ENCODE data around the gene HECTD4.
"Not testable (repeated sequence)": the region's sequence is repeated elsewhere in the genome, so short reads cannot be mapped to it uniquely, and the experiment has no call there.

The HECTD4 gene

GRCh38 chr12:112158461-112159145, 223.6 kb downstream of the HECTD4 start:
- not testable (repeated sequence) for DNase-seq (ENCODE audit: low spot score)

- DNase-seq (ENCODE audit: low spot score) = no peak
Measured at GRCh38 chr12:112153893-112154219, 228.4 kb downstream of the HECTD4 start.

- DNase-seq (ENCODE audit: low spot score) = peak; percentile 36
Measured at GRCh38 chr12:112153181-112153892, 228.9 kb downstream of the HECTD4 start.

- peak; percentile 6 for DNase-seq (ENCODE audit: low spot score)
Measured at GRCh38 chr12:112151766-112152541, 230.3 kb downstream of the HECTD4 start.

- peak; percentile 36 for DNase-seq (ENCODE audit: low spot score)
Measured at GRCh38 chr12:112149596-112149995, 232.6 kb downstream of the HECTD4 start.

- DNase-seq (ENCODE audit: low spot score) = no peak
Measured at GRCh38 chr12:112148031-112148513, 234.2 kb downstream of the HECTD4 start.

GRCh38 chr12:112146123-112146522, 236.1 kb downstream of the HECTD4 start:
- DNase-seq (ENCODE audit: low spot score) = no peak

- DNase-seq (ENCODE audit: low spot score) = no peak
Measured at GRCh38 chr12:112140728-112141127, 241.5 kb downstream of the HECTD4 start.

GRCh38 chr12:112134731-112135130, 247.5 kb downstream of the HECTD4 start:
- DNase-seq (ENCODE audit: low spot score) = no peak

GRCh38 chr12:112133418-112133817, 248.8 kb downstream of the HECTD4 start:
- no peak for DNase-seq (ENCODE audit: low spot score)

GRCh38 chr12:112131686-112132085, 250.5 kb downstream of the HECTD4 start:
- DNase-seq (ENCODE audit: low spot score) = no peak

- no peak for DNase-seq (ENCODE audit: low spot score)
Measured at GRCh38 chr12:112130441-112130998, 251.7 kb downstream of the HECTD4 start.

- DNase-seq (ENCODE audit: low spot score) = no peak
Measured at GRCh38 chr12:112126911-112127310, 255.3 kb downstream of the HECTD4 start.

- no peak for DNase-seq (ENCODE audit: low spot score)
Measured at GRCh38 chr12:112126000-112126438, 256.2 kb downstream of the HECTD4 start.

GRCh38 chr12:112125250-112125999, 256.8 kb downstream of the HECTD4 start, which contains the start of gene TRAFD1:
Gene TRAFD1 (plus strand): TSS chr12:112125560. CDS start chr12:112130523, 4,963 bp downstream.
- DNase-seq (ENCODE audit: low spot score) = peak; percentile 100

GRCh38 chr12:112124918-112125249, 257.3 kb downstream of the HECTD4 start:
- DNase-seq (ENCODE audit: low spot score) = no peak

GRCh38 chr12:112122823-112123690, 259.2 kb downstream of the HECTD4 start:
- no peak for DNase-seq (ENCODE audit: low spot score)

GRCh38 chr12:112121780-112122565, 260.3 kb downstream of the HECTD4 start:
- no peak for DNase-seq (ENCODE audit: low spot score)

GRCh38 chr12:112117685-112118084, 264.5 kb downstream of the HECTD4 start:
- no peak for DNase-seq (ENCODE audit: low spot score)

Data from D341Med (cell line).